Measurements from ENCODE around the gene COPS7A.
A peak's percentile ranks its signal among the peaks of the same experiment; 100 is the strongest.
"Not testable (repeated sequence)": the region's sequence is repeated elsewhere in the genome, so short reads cannot be mapped to it uniquely, and the experiment has no call there.

The COPS7A gene

DNA sequence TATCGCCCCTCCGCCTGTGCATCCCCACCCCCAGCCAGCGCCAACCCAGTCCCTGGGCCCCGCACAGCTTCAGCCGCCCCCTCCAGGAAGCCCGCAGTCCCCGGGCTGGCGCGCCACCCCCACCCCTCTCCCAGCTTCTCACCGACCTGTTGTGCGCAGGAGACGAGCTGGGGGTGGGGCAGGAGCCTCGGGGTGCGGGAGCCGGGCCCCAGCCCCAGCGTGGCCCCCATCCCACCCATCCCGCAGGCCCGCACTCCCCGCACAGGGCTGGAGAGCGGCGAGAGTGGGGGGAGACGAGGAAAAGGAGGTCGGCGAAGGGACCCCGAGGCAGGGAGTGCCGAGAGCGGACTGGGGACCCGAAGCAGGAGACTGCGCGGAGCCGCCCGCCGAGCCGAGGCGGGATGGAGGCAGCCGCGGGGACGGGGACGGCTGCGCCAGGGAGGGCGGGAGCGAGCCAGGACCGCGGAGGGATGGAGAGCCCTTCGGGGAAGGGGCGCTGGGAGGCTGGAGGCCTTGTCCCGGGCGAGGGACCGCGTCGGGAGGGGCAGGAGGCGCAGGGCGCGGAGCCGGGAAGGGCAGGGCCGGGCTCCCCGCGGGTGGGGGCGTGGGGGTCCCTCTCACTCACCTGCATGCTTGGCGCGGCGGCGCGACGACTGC, 23.7 kb upstream of the COPS7A start:
- no peak for DNase-seq
- in situ Hi-C loops (cut with MboI; ENCODE audit: low pct_unique_long_range_greater_than_20kb, low sequenced_read_pairs): no loop called here

DNA sequence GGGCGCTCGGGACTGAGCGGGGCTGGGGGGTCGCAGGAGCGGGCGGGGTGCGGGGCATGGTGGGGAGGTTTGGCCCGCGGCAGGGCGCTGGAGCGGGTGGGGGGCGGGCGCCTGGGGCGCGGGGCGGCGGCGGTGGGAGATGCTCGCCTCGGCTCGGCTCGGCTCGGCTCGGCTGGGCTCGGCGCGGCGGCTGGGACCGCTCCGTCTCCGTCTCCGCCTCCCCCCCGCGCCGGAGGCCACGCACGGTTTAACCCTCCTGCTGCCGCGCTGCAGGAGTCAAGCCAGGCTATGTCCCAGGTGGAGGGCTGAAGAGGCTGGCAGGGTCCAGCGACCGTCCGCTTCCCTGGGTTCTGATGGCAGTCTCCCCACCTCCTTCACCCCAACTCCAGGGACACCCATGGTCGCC, 23.2 kb upstream of the COPS7A start, which contains the start of gene PIANP:
Gene PIANP (minus strand): TSS at position 170 of the 406 bp plus-strand sequence. CDS start 2,754 bp downstream, outside the sequence.
- in situ Hi-C loops (cut with MboI; ENCODE audit: low pct_unique_long_range_greater_than_20kb, low sequenced_read_pairs): no loop called here
- DNase-seq: no peak

DNA sequence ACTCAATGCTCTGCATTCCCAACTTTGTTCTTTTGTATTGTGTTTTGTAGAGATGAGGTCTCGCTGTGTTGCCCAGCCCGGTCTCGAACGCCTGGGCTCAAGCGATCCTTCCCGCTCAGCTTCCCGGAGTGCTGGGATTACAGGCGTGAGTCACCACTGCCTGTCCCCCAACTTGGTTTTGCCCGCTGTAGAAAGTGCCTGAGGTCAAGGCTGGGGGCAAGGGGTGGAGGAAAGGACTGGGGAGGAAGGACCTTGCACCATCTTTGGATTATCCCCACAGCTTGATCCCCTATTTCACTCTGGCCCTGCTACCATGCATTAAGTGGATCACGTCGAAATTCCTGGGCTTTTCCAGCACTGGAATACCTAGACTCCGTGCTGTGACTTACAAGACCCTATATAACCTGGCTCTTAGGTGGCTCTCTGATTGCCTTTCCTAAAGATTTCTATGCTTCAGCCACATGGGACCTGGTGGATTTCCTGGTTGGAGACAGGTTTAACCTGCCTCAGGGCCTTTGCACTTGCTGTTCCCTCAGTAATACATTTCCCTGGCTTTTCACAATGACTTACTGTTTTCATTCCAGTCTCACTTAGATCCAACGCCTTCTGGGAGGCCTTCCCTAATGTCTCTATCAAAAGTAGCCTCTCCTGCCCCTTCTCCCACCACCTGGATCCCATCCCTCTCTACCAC, 22.6 kb upstream of the COPS7A start:
- in situ Hi-C loops (cut with MboI; ENCODE audit: low pct_unique_long_range_greater_than_20kb, low sequenced_read_pairs): no loop called here
- no peak for DNase-seq

DNA sequence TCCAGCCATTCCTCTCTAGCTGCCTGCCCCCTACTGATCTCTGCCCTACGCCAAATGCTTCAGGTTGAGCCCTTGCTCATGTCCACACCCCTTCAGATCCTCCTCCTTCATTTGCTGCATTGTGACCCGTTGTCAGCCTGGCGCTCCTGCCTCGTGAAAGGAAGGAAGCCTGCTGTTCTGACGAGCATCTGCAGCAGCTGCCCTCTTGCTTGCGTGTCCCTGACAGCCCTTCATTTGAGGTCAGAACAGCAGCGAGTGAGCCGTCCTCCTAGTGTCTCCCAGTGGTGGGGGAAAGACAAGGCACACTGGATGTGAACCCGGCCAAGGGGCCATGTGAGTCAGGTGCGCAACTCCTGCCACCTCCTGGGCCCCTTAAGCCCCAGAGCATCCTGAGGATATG, 20.2 kb upstream of the COPS7A start:
- peak; percentile 53 for DNase-seq
- in situ Hi-C loops (cut with MboI; ENCODE audit: low pct_unique_long_range_greater_than_20kb, low sequenced_read_pairs): no loop called here

DNA sequence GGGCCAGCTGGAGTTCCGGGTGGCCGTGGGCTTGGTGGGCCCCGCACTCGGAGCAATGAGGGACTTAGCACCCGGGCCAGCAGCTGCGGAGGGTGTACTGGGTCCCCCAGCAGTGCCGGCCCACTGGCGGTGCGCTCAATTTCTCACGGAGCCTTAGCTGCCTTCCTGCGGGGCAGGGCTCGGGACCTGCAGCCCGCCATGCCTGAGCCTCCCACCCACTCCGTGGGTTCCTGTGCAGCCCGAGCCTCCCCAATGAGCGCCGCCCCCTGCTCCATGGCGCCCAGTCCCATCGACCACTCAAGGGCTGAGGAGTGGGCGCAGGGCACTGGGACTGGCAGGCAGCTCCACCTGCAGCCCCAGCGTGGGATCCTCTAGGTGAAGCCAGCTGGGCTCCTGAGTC, 15.5 kb upstream of the COPS7A start:
- in situ Hi-C loops (cut with MboI; ENCODE audit: low pct_unique_long_range_greater_than_20kb, low sequenced_read_pairs); DNase-seq: not testable (repeated sequence)

DNA sequence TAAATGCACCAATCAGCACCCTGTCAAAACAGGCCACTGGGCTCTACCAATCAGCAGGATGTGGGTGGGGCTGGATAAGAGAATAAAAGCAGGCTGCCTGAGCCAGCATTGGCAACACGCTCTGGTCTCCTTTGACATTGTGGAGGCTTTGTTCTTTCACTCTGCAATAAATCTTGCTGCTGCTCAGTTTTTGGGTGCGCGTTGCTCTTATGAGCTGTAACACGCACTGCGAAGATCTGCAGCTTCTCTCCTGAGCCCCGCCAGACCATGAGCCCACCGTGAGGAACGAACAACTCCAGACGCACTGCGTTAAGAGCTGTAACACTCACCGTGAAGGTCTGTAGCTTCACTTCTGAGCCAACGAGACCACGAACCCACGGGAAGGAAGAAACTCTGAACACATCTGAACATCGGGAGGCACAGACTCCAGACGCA, 14.9 kb upstream of the COPS7A start:
- DNase-seq: no peak
- in situ Hi-C loops (cut with MboI; ENCODE audit: low pct_unique_long_range_greater_than_20kb, low sequenced_read_pairs): no loop called here

DNA sequence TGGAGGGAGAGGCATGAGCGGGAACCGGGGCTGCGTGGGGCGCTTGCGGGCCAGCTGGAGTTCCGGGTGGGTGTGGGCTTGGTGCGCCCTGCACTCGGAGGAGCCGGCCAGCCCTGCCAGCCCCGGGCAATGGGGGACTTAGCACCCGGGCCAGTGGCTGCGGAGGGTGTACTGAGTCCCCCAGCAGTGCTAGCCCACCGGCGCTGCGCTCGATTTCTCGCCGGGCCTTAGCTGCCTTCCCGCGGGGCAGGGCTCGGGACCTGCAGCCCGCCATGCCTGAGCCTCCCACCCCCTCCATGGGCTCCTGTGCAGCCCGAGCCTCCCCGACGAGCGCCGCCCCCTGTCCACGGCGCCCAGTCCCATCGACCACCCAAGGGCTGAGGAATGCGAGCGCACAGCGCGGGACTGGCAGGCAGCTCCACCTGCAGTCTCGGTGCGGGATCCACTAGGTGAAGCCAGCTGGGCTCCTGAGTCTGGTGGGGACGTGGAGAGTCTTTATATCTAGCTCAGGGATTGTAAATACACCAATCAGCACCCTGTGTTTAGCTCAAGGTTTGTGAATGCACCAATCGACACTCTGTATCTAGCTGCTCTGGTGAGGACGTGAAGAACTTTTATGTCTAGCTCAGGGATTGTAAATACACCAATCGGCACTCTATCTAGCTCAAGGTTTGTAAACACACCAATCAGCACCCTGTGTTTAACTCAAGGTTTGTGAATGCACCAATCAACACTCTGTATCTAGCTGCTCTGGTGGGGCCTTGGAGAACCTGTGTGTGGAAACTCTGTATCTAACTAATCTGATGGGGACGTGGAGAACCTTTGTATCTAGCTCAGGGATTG, 7.6 kb upstream of the COPS7A start:
- DNase-seq; in situ Hi-C loops (cut with MboI; ENCODE audit: low pct_unique_long_range_greater_than_20kb, low sequenced_read_pairs): not testable (repeated sequence)

DNA sequence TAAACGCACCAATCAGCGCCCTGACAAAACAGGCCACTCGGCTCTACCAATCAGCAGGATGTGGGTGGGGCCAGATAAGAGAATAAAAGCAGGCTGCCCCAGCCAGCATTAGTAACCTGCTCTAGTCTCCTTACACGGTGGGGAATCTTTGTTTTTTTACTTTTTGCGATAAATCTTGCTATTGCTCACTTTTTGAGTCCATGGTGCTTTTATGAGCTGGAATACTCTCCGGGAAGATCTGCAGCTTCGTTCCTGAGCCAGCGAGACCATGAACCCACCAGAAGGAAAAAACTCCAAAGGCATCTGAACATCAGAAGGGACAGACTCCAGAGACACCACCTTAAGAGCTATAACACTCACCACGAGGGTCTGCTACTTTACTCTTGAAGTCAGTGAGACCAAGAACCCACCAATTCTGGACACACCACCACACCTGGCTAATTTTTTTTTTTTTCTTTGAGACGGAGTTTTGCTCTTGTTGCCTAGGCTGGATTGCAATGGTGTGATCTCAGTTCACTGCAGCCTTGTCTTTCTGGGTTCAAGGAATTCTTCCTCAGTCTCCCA, 6.9 kb upstream of the COPS7A start:
- DNase-seq: no peak
- in situ Hi-C loops (cut with MboI; ENCODE audit: low pct_unique_long_range_greater_than_20kb, low sequenced_read_pairs): no loop called here

DNA sequence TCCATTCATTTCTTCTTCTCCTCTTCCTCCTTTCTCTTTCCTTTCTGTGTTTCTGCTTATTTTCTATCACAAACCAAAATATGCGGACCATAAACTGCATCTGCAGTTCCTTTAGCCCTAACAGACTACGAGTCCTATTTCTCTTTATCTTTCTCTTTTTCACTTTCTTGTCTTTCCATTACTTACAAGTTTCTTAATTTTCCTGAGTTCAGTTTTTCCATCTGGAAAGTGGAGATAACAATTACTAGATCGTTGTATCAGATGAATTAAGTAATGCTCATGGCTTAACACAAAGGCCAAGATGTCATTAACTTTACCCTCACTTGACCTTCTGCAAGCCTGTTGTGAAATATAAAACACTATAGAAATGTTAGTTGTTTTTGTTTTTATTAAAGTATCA, 983 bp upstream of the COPS7A start:
- no peak for DNase-seq
- in situ Hi-C loops (cut with MboI; ENCODE audit: low pct_unique_long_range_greater_than_20kb, low sequenced_read_pairs): no loop called here

DNA sequence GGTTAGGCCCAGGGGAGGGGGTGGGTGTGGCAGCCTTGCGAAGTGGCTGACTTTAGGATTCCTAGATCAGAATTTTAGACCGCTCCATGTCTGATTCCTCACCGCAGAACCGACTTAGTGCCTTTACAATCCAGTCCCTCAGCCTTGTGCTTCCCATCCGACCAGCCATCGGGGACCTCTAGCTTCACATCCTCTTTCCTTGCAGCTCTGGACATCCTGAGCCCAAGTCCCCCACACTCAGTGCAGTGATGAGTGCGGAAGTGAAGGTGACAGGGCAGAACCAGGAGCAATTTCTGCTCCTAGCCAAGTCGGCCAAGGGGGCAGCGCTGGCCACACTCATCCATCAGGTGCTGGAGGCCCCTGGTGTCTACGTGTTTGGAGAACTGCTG, 557 bp downstream of the COPS7A start:
- peak; percentile 54 for DNase-seq
- in situ Hi-C loops (cut with MboI; ENCODE audit: low pct_unique_long_range_greater_than_20kb, low sequenced_read_pairs): no loop called here

DNA sequence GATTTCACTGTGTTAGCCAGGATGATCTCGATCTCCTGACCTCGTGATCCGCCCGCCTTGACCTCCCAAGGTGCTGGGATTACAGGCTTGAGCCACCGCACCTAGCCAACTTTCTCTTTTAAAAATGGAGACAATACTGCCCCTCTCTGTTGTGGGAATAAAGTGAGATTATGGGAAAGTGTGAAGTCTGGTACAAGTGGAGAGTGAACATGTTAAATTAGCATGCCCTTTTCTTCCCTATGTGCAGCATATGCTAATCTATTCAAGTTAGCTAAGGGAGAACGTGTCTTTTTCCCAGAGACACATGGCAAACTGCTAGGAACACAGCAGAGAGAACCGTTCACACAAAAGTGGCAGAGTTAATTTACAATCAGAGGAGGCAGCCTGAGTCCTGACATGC, 1.5 kb downstream of the COPS7A start:
- no peak for DNase-seq
- in situ Hi-C loops (cut with MboI; ENCODE audit: low pct_unique_long_range_greater_than_20kb, low sequenced_read_pairs): no loop called here

DNA sequence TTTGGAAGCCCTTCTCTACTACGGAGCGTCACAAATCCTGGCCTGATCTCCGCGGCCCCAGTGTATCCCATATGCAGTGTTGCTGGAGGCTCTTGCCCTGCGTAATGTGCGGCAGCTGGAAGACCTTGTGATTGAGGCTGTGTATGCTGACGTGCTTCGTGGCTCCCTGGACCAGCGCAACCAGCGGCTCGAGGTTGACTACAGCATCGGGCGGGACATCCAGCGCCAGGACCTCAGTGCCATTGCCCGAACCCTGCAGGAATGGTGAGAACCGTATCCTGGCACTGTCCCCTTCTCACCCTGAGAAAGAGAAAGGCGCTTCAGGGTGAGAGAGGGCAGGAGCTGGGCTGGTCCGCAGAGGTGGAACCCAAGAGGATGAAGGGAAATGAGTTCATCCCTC, 5.3 kb downstream of the COPS7A start:
- in situ Hi-C loops (cut with MboI; ENCODE audit: low pct_unique_long_range_greater_than_20kb, low sequenced_read_pairs): no loop called here
- DNase-seq: no peak

DNA sequence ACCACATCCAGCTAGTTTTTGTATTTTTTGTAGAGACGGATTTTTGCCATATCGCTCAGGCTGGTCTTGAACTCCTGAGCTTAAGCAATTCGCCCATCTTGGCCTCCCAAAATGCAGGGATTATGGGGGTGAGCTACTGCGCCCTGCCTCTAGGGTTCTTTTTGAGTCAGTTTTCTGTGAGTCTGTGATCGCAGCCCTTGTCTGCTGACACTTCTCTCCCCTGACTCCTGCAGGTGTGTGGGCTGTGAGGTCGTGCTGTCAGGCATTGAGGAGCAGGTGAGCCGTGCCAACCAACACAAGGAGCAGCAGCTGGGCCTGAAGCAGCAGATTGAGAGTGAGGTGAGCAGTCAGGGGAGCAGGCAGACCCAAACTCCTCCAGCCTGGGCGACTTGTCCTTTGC, 6.3 kb downstream of the COPS7A start:
- DNase-seq: no peak
- in situ Hi-C loops (cut with MboI; ENCODE audit: low pct_unique_long_range_greater_than_20kb, low sequenced_read_pairs): no loop called here

DNA sequence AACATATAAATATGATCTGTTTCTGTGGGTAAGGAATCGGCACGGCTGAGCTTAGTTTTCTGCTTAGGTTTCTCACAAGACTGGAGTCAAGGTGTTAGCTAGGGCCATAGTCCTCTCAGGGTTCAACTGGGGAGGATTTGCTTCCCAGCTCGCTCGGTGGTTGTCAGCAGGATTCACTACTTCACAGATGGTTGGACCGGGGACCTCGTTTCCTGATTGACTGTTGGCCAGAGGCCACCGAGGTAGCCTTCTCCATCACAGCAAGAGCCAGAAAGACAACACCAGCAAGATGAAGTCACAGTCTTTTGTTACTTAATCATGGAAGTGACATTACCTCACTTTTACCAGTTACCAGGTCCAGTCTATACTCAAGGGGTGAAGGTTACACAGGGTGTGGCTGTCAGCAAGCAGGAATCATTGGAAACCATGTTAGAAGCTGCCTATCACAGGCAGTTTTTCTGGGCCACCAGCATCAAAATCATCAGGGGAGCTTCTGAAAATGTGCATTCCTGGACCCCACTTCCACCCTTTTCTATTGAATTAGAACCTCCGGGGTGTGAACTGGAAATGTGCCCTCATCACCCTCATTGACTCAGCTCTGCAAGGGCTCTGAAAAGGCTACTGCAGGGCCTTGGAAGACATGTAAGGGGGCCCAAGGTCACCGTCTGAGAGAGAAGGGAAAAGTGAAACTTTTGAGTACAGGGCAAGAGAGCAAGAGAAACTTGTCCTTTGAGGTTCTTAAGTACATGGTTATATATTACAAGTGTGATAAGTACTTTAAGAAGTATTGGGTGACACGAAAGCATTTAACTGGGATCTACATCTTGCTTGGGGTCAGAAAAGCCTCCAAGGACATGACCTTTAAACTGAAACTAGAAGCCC, 10.9 kb downstream of the COPS7A start:
- in situ Hi-C loops (cut with MboI; ENCODE audit: low pct_unique_long_range_greater_than_20kb, low sequenced_read_pairs): no loop called here
- no peak for DNase-seq

DNA sequence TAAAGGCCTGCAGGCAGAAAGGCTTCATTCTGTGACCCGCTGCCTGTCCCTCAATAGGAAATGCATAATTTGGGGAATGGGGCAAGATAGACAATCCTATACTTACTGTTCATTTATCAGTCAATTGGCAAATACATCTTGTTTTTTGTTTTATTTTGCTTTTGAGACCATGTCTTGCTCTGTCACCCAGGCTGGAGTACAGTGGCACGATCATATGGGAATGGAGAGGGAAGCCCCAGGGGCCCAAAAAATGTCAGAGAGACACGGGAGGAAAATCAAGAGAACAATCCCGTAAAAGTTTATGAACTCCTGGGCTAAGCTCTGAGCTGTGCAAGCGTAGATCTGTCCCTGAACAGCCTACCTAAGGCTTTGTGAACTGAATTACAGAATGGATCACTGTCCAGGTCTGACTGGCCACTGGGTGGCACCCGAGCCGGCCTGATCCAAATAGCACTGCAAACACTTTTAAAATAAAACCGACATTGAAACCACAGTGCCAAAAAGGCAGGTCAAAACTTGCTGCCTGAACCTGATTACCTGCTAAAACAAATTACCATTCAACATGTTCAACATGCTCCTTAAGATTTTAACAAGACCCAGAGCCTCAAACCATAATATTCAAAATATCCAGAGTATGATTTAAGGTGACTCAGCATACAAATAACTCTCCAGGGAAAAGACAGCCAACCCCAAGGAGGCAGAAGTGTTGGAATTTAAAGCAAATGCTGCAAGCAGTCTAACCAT, 11.8 kb downstream of the COPS7A start:
- DNase-seq: peak; percentile 70
- in situ Hi-C loops (cut with MboI; ENCODE audit: low pct_unique_long_range_greater_than_20kb, low sequenced_read_pairs): no loop called here

DNA sequence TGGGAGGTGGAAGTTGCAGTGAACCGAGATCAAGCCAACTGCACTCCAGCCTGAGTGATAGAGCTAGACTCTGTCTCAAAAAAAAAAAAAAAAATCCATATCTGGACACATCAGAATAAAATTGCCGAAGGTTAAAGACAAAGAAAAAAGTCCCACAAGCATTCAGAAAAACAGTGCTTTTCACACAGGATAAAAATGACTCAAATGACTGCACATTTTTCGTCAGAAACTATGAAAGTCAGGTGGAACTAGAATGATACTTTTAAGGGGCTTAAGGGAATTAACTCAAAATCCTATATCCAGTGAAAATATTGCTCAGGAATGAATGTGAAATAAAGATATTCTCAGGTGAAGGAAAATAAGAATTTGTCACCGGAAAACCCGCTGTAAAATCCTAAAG, 12.9 kb downstream of the COPS7A start:
- no peak for DNase-seq
- in situ Hi-C loops (cut with MboI; ENCODE audit: low pct_unique_long_range_greater_than_20kb, low sequenced_read_pairs): no loop called here

DNA sequence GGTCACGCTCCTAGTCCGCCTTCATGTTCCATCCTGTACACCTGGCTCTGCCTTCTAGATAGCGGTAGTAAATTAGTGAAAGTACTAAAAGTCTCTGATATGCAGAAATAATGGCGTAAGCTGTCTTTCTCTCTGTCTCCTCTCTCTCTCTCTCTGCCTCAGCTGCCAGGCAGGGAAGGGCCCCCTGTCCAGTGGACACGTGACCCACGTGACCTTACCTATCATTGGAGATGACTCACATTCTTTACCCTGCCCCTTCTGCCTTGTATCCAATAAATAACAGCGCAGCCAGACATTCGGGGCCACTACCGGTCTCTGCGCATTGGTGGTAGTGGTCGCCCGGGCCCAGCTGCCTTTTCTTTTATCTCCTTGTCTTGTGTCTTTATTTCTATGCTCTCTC, 18.2 kb downstream of the COPS7A start:
- in situ Hi-C loops (cut with MboI; ENCODE audit: low pct_unique_long_range_greater_than_20kb, low sequenced_read_pairs): not testable (repeated sequence)

DNA sequence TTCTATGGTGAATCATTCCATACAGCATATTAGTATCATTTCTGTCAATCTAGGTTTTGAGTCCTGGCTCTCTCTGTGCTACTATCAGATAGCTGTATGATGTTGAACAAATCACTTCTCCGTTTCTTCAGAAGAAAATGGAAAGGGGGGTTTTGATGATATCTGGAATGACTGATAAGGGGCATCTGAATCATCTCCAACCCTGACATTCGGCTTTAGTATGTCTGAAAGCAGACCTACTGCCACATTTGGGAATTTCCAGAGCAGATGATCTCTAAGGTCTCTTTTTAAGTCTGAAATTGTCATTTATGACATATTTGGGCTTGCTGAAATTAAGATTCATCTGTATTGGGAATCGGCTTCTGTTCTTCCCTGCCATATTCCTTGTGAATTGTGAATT, 19.0 kb downstream of the COPS7A start:
- in situ Hi-C loops (cut with MboI; ENCODE audit: low pct_unique_long_range_greater_than_20kb, low sequenced_read_pairs): no loop called here
- DNase-seq: no peak

More for the DNA sequence above, 18.2 kb downstream of the COPS7A start:
- not testable (repeated sequence) for DNase-seq
